ENCODE measurements around the gene FGFR3. TPM values are rescaled to one million over a fixed set of nuclear protein-coding genes. Genes with fewer than 3 reads are reported as not detected.

FGFR3 gene
- total RNA-seq, 1 experiment from 2014 or later, result 8.2 TPM

DNA sequence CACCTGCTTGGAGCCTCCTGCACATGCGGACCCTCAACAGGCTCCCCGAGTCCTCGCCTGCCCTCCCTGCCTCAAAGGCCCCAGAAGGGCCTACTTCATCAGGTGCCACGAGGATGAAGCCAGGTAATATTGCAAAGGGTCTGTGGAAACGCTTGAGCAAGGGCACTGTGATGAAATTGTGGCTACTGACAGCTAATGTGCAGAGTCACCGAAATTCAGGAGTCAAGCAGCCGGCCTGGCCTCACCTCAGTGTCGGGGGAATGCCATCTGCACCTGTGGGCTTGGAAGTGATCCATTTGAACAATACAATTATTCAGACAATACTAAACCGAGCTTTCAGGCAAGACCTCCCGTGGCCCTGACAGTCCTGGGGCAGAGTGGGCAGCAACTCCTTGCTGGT lies 3.1 kb upstream of the FGFR3 start:
- BruUV-seq (replicated peaks), result no TSS peak

GRCh38 chr4:1792158-1792831 lies 798 bp upstream of the FGFR3 start:
- ATAC-seq, result no peak; the same call in 1 of the 2 replicates
- H3K27ac ChIP-seq (ENCODE audit: low read length), result no peak overlapping the region
- in situ Hi-C loops (cut with HindIII; ENCODE audit: low pct_unique_long_range_greater_than_20kb, low sequenced_read_pairs), result no loop called here
- ChIA-PET POLR2A (no interaction called here), CTCF (no interaction called here)
- TF ChIP-seq CTCF (IDR thresholded peaks at IDR 0.05), result no peak
- TF ChIP-seq POLR2AphosphoS5 (IDR thresholded peaks at IDR 0.05; ENCODE audit: low read depth, low read length), result no peak
- TF ChIP-seq SIN3A (IDR thresholded peaks at IDR 0.05; ENCODE audit: borderline replicate concordance, insufficient read depth, low read depth, low read length), result no peak
- no peak for TF ChIP-seq REST (IDR thresholded peaks at IDR 0.05; ENCODE audit: insufficient read depth in 1 of 2, low read depth in 2 of 2, low read length in 1 of 2)
- no peak for TF ChIP-seq TCF7L2 (IDR thresholded peaks at IDR 0.05; ENCODE audit: low read depth, low read length)
- intact Hi-C loops (cut with micrococcal nuclease; ENCODE audit: unreplicated experiment), result no loop called here
- H3K4me1 ChIP-seq (ENCODE audit: control insufficient read depth, insufficient read depth, low read length), result no peaks in the 10 kb centered on the region
- H3K4me3 ChIP-seq (ENCODE audit: low read depth in 2 of 2, low read length in 2 of 2), result peak overlapping the region in 1 of 2 experiments; percentile 27; a peak in 1 of 4 replicates
- no peaks in the 10 kb centered on the region; the same call in 1 of the 2 replicates for H3K36me3 ChIP-seq (ENCODE audit: control insufficient read depth, insufficient read depth, low read length)
- DNase-seq (ENCODE audit: low read depth, low spot score), result no peak
- no peaks in the 10 kb centered on the region for H3K27me3 ChIP-seq (ENCODE audit: control insufficient read depth, insufficient read depth, low read length)
- BruUV-seq (replicated peaks), result no TSS peak
- no peaks in the 10 kb centered on the region for H3K9me3 ChIP-seq (ENCODE audit: control insufficient read depth, insufficient read depth, low read depth, low read length)

More for the DNA sequence above, 3.1 kb upstream of the FGFR3 start:
- TF ChIP-seq REST (IDR thresholded peaks at IDR 0.05; ENCODE audit: insufficient read depth in 1 of 2, low read depth in 2 of 2, low read length in 1 of 2), result no peak
- TF ChIP-seq CTCF (IDR thresholded peaks at IDR 0.05), result no peak
- no peak for TF ChIP-seq SIN3A (IDR thresholded peaks at IDR 0.05; ENCODE audit: borderline replicate concordance, insufficient read depth, low read depth, low read length)
- TF ChIP-seq TCF7L2 (IDR thresholded peaks at IDR 0.05; ENCODE audit: low read depth, low read length), result no peak
- no peak for TF ChIP-seq POLR2AphosphoS5 (IDR thresholded peaks at IDR 0.05; ENCODE audit: low read depth, low read length)
- H3K4me3 ChIP-seq (ENCODE audit: low read depth in 2 of 2, low read length in 2 of 2), result no peak overlapping the region
- intact Hi-C loops (cut with micrococcal nuclease; ENCODE audit: unreplicated experiment) (no loop called here), in situ Hi-C loops (cut with HindIII; ENCODE audit: low pct_unique_long_range_greater_than_20kb, low sequenced_read_pairs) (no loop called here)
- no peaks in the 10 kb centered on the region for H3K27me3 ChIP-seq (ENCODE audit: control insufficient read depth, insufficient read depth, low read length)
- DNase-seq (ENCODE audit: low read depth, low spot score), result no peak
- POLR2A ChIA-PET, result no interaction called here
- no peaks in the 10 kb centered on the region for H3K4me1 ChIP-seq (ENCODE audit: control insufficient read depth, insufficient read depth, low read length)
- no peak for ATAC-seq
- H3K36me3 ChIP-seq (ENCODE audit: control insufficient read depth, insufficient read depth, low read length), result no peaks in the 10 kb centered on the region; the same call in 1 of the 2 replicates
- H3K27ac ChIP-seq (ENCODE audit: low read length), result no peak overlapping the region
- CTCF ChIA-PET, result no interaction called here
- no peaks in the 10 kb centered on the region for H3K9me3 ChIP-seq (ENCODE audit: control insufficient read depth, insufficient read depth, low read depth, low read length)
